ENCODE measurements around the gene RCAN2. TPM values are rescaled to one million over a fixed set of nuclear protein-coding genes. Genes with fewer than 3 reads are reported as not detected.

The RCAN2 gene
- total and polyA plus RNA-seq, 2 donors (not counting 1 experiment from before 2014, with no cell fraction given): not detected

DNA sequence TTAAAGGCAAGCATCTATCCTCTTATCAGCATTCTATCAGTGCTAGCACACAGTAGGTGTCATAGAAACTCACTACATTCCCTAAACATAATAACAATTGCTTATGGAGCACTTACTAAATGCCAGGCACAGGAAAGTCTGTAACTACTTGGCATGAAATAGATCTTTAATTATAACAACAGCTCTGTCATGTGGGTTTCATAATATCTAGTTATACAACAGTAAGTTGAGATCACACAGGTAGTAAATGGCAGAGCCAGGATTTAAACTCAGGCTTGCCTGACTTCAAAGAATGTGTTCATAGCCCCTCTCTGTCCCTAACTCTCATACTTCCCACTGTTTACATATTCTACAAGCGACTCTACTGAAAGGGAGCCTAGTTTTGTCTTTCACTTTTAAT, 254.5 kb downstream of the RCAN2 start:
- ATAC-seq (ENCODE audit: low read depth) (no peak), DNase-seq (no peak)
- no peaks in the 10 kb centered on the region for H3K36me3 ChIP-seq (replicated peaks in 1 of 2; ENCODE audit: control extremely low read depth in 1 of 2, control insufficient read depth in 1 of 2, extremely low read depth in 1 of 2, insufficient read depth in 2 of 2, low read length in 1 of 2)
- H3K79me2 ChIP-seq (ENCODE audit: control insufficient read depth, insufficient read depth, low read length): no peaks in the 10 kb centered on the region
- Mint-ChIP-seq H3K9me3 (ENCODE audit: insufficient read depth) (no peaks in the 10 kb centered on the region), H3K27ac (no peak overlapping the region), H3K4me1 (no peaks in the 10 kb centered on the region), H3K27me3 (peaks cover 11% of the 10 kb centered on the region), H3K4me3 (no peak overlapping the region)
- no peak overlapping the region for H3K9ac ChIP-seq (ENCODE audit: low read length)
- no peaks in the 10 kb centered on the region for H4K20me1 ChIP-seq (ENCODE audit: control insufficient read depth, insufficient read depth, low read length, poor library complexity, severe bottlenecking)
- CTCF ChIA-PET: no interaction called here
- intact Hi-C loops (cut with micrococcal nuclease): no loop called here
- TF ChIP-seq, protein P1, sequence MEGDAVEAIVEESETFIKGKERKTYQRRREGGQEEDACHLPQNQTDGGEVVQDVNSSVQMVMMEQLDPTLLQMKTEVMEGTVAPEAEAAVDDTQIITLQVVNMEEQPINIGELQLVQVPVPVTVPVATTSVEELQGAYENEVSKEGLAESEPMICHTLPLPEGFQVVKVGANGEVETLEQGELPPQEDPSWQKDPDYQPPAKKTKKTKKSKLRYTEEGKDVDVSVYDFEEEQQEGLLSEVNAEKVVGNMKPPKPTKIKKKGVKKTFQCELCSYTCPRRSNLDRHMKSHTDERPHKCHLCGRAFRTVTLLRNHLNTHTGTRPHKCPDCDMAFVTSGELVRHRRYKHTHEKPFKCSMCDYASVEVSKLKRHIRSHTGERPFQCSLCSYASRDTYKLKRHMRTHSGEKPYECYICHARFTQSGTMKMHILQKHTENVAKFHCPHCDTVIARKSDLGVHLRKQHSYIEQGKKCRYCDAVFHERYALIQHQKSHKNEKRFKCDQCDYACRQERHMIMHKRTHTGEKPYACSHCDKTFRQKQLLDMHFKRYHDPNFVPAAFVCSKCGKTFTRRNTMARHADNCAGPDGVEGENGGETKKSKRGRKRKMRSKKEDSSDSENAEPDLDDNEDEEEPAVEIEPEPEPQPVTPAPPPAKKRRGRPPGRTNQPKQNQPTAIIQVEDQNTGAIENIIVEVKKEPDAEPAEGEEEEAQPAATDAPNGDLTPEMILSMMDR (IDR thresholded peaks at IDR 0.05): no peak
- TF ChIP-seq EZH2 (IDR thresholded peaks at IDR 0.05; ENCODE audit: borderline replicate concordance, insufficient read depth, low read depth, low read length, poor library complexity, severe bottlenecking): no peak
- no peak overlapping the region for H2AFZ ChIP-seq (ENCODE audit: insufficient read depth, low read depth, low read length, poor library complexity, severe bottlenecking)
- H3K4me2 ChIP-seq (replicated peaks; ENCODE audit: low read depth, low read length, poor library complexity, severe bottlenecking): no peak overlapping the region
- POLR2A ChIA-PET: no interaction called here
- no peaks in the 10 kb centered on the region for H3K4me1 ChIP-seq (ENCODE audit: control insufficient read depth in 2 of 2, insufficient read depth in 2 of 2, low read length in 2 of 2)
- no peaks in the 10 kb centered on the region for H3K9me3 ChIP-seq (ENCODE audit: control extremely low read depth in 1 of 3, control insufficient read depth in 2 of 3, insufficient read depth in 1 of 3, low read length in 2 of 3)
- H3K27me3 ChIP-seq (replicated peaks in 1 of 4; ENCODE audit: control extremely low read depth in 1 of 4, control insufficient read depth in 3 of 4, insufficient read depth in 4 of 4, low read length in 3 of 4): peaks cover 0 to 3% (median 0%) of the 10 kb centered on the region in 4 experiments
- H3K27ac ChIP-seq (ENCODE audit: low read length in 2 of 2): no peak overlapping the region
- WGBS (ENCODE audit: insufficient coverage): no CpG with 5 or more reads among the region's 1 CpG
- H3K4me3 ChIP-seq (ENCODE audit: control extremely low read depth in 1 of 5, extremely low read depth in 1 of 5, insufficient read depth in 1 of 5, low read depth in 2 of 5, low read length in 4 of 5): no peak overlapping the region

DNA sequence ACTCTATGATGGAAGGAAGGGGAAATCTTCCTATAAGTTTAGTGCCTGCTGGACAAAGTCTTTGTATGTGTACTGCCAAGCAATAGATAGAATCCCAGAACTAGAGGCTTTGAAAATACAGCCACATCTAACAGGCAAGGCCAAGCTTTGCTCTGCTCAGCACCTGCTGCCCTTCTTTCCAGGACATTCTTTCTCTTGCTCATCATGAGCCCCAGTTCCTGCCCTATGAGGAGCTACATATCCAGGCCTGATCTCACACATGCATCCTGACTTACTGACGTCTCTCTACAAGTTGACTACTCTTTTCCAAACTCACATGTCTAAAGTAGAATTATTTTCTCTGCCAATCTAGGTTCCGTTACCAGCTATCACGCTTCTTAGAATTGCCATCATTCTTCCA, 256.0 kb downstream of the RCAN2 start:
- ATAC-seq (ENCODE audit: low read depth) (no peak), DNase-seq (no peak)
- 90% methylated on average over 3 of the region's 3 CpGs for WGBS (ENCODE audit: insufficient coverage)
- Mint-ChIP-seq H3K9me3 (ENCODE audit: insufficient read depth) (no peaks in the 10 kb centered on the region), H3K27ac (no peak overlapping the region), H3K4me1 (no peaks in the 10 kb centered on the region), H3K27me3 (peaks cover 11% of the 10 kb centered on the region), H3K4me3 (no peak overlapping the region)
- POLR2A ChIA-PET: no interaction called here
- no peaks in the 10 kb centered on the region for H3K79me2 ChIP-seq (ENCODE audit: control insufficient read depth, insufficient read depth, low read length)
- H3K27me3 ChIP-seq (replicated peaks in 1 of 4; ENCODE audit: control extremely low read depth in 1 of 4, control insufficient read depth in 3 of 4, insufficient read depth in 4 of 4, low read length in 3 of 4): peaks cover 0 to 3% (median 0%) of the 10 kb centered on the region in 4 experiments
- H3K27ac ChIP-seq (ENCODE audit: low read length in 2 of 2): no peak overlapping the region
- no peak overlapping the region for H2AFZ ChIP-seq (ENCODE audit: insufficient read depth, low read depth, low read length, poor library complexity, severe bottlenecking)
- no peak overlapping the region for H3K4me2 ChIP-seq (replicated peaks; ENCODE audit: low read depth, low read length, poor library complexity, severe bottlenecking)
- H3K36me3 ChIP-seq (replicated peaks in 1 of 2; ENCODE audit: control extremely low read depth in 1 of 2, control insufficient read depth in 1 of 2, extremely low read depth in 1 of 2, insufficient read depth in 2 of 2, low read length in 1 of 2): no peaks in the 10 kb centered on the region
- no peak overlapping the region for H3K9ac ChIP-seq (ENCODE audit: low read length)
- CTCF ChIA-PET: no interaction called here
- no peaks in the 10 kb centered on the region for H3K4me1 ChIP-seq (ENCODE audit: control insufficient read depth in 2 of 2, insufficient read depth in 2 of 2, low read length in 2 of 2)
- intact Hi-C loops (cut with micrococcal nuclease): no loop called here
- H3K4me3 ChIP-seq (ENCODE audit: control extremely low read depth in 1 of 5, extremely low read depth in 1 of 5, insufficient read depth in 1 of 5, low read depth in 2 of 5, low read length in 4 of 5): no peak overlapping the region
- peaks cover 0 to 8% (median 0%) of the 10 kb centered on the region in 3 donors for H3K9me3 ChIP-seq (ENCODE audit: control extremely low read depth in 1 of 3, control insufficient read depth in 2 of 3, insufficient read depth in 1 of 3, low read length in 2 of 3)
- no peaks in the 10 kb centered on the region for H4K20me1 ChIP-seq (ENCODE audit: control insufficient read depth, insufficient read depth, low read length, poor library complexity, severe bottlenecking)
- TF ChIP-seq, protein P1 (IDR thresholded peaks at IDR 0.05): no peak
- TF ChIP-seq EZH2 (IDR thresholded peaks at IDR 0.05; ENCODE audit: borderline replicate concordance, insufficient read depth, low read depth, low read length, poor library complexity, severe bottlenecking): no peak

All from B cell (primary cell).